Astrocyte (in vitro differentiated cells and primary cell): ENCODE results near the gene SPATA13.

Source experiments
- CTCF ChIP-seq: IDR thresholded peaks from 2 replicates; pipeline ENCODE4 v1.5.1; 2011; ENCODE audit warnings: low read depth, mild to moderate bottlenecking, inconsistent platforms, low read length, moderate library complexity; ENCODE audit not compliant: insufficient read depth
- EZH2 ChIP-seq: IDR thresholded peaks from 2 replicates; pipeline ENCODE4 v1.6.1; 2012; ENCODE audit warnings: mild to moderate bottlenecking, low read length, inconsistent platforms; ENCODE audit not compliant: insufficient read depth

GRCh38 chr13:24209138-24209537, 48.6 kb downstream of the SPATA13 start:
- TF ChIP-seq CTCF (no peak), EZH2 (no peak)
